WTC11 (cell line): ENCODE results near the gene TTLL3. TPM values are rescaled to one million over a fixed set of nuclear protein-coding genes. Genes with fewer than 3 reads are reported as not detected.
A peak's percentile ranks its signal among the peaks of the same experiment; 100 is the strongest.

ENCODE experiments used
- ATAC-seq: fragments of 200-7000 bp; cut with Tn5 transposase; 2 replicates; pipeline ENCODE4 v1.10.0; 2021; ENCODE audit warnings: mild to moderate bottlenecking, moderate library complexity
- CTCF ChIA-PET: fragments of 300-600 bp; sonication (Branson Sonifier 250); formaldehyde crosslinking; loops from one replicate; lab custom pipeline; 2021; ENCODE audit warnings: antibody characterized with exemption; lab: Charles Lee
- POLR2A ChIA-PET: fragments of 350-600 bp; sonication (Branson Sonifier 250); formaldehyde crosslinking; loops from one replicate; lab custom pipeline; 2021; ENCODE audit warnings: antibody characterized with exemption; lab: Charles Lee
- DNase-seq: peaks from one replicate; pipeline ENCODE4 v3.0.0; 2021; ENCODE audit warnings: low spot score
- H3K27ac Mint-ChIP-seq: 2 replicates; pipeline ENCODE4 v1.8.0; 2021; ENCODE audit warnings: mixed read lengths
- H3K27me3 Mint-ChIP-seq: 2 replicates; pipeline ENCODE4 v1.8.0; 2021; ENCODE audit warnings: low read depth, mild to moderate bottlenecking, moderate library complexity, mixed read lengths
- H3K36me3 Mint-ChIP-seq: 2 replicates; pipeline ENCODE4 v1.8.0; 2021; ENCODE audit warnings: mixed read lengths
- H3K4me1 Mint-ChIP-seq: 2 replicates; pipeline ENCODE4 v1.8.0; 2022; ENCODE audit warnings: mixed read lengths
- H3K4me3 Mint-ChIP-seq: 2 replicates; pipeline ENCODE4 v1.8.0; 2021; ENCODE audit warnings: mild to moderate bottlenecking, moderate library complexity, mixed read lengths
- H3K9me3 Mint-ChIP-seq: 2 replicates; pipeline ENCODE4 v1.8.0; 2021; ENCODE audit warnings: mixed read lengths
- CREB1 ChIP-seq: sonication (generic); formaldehyde crosslinking; IDR thresholded peaks from 2 replicates; pipeline ENCODE4 v1.8.0; 2023; ENCODE audit warnings: mild to moderate bottlenecking, missing genetic modification reagents
- E2F4 ChIP-seq: sonication (generic); formaldehyde crosslinking; IDR thresholded peaks from 2 replicates; pipeline ENCODE4 v1.8.1; 2022; ENCODE audit warnings: low read depth, mild to moderate bottlenecking, moderate library complexity, missing genetic modification reagents, borderline replicate concordance
- ETV6 ChIP-seq: sonication (generic); formaldehyde crosslinking; IDR thresholded peaks from 2 replicates; pipeline ENCODE4 v1.8.1; 2022; ENCODE audit warnings: mild to moderate bottlenecking, missing genetic modification reagents
- FOXK1 ChIP-seq: sonication (generic); formaldehyde crosslinking; IDR thresholded peaks from 2 replicates; pipeline ENCODE4 v1.8.0; 2022; ENCODE audit warnings: mild to moderate bottlenecking, moderate library complexity, missing genetic modification reagents
- HMGA2 ChIP-seq: fragments of 250-450 bp; sonication (Bioruptor Pico); IDR thresholded peaks from 2 replicates; pipeline ENCODE4 v1.4.0; 2021; ENCODE audit warnings: mild to moderate bottlenecking, moderate library complexity
- MLX ChIP-seq: sonication (generic); formaldehyde crosslinking; IDR thresholded peaks from 2 replicates; pipeline ENCODE4 v1.8.1; 2023; ENCODE audit warnings: mild to moderate bottlenecking, missing genetic modification reagents, moderate library complexity
- MXD4 ChIP-seq: fragments of 250-450 bp; sonication (Bioruptor Pico); IDR thresholded peaks from 2 replicates; pipeline ENCODE4 v1.8.0; 2021; ENCODE audit warnings: mild to moderate bottlenecking, moderate library complexity, borderline replicate concordance
- NFYB ChIP-seq: sonication (generic); formaldehyde crosslinking; conservative IDR thresholded peaks from 2 replicates; pipeline ENCODE4 v1.8.0; 2022; ENCODE audit warnings: low read depth, missing genetic modification reagents
- PREB ChIP-seq: sonication (generic); formaldehyde crosslinking; IDR thresholded peaks from 2 replicates; pipeline ENCODE4 v1.8.1; 2022; ENCODE audit warnings: mild to moderate bottlenecking, missing genetic modification reagents, moderate library complexity, borderline replicate concordance
- SMAD3 ChIP-seq: sonication (generic); formaldehyde crosslinking; IDR thresholded peaks from 2 replicates; pipeline ENCODE4 v1.8.0; 2022; ENCODE audit warnings: missing genetic modification reagents, mild to moderate bottlenecking, borderline replicate concordance
- SMAD4 ChIP-seq: sonication (generic); formaldehyde crosslinking; IDR thresholded peaks from 2 replicates; pipeline ENCODE4 v1.8.0; 2022; ENCODE audit warnings: mild to moderate bottlenecking, missing genetic modification reagents
- USF1 ChIP-seq: sonication (generic); formaldehyde crosslinking; IDR thresholded peaks from 2 replicates; pipeline ENCODE4 v1.8.0; 2022; ENCODE audit warnings: mild to moderate bottlenecking, missing genetic modification reagents
- ZNF121 ChIP-seq: sonication (generic); formaldehyde crosslinking; IDR thresholded peaks from 2 replicates; pipeline ENCODE4 v1.8.0; 2023; ENCODE audit warnings: missing genetic modification reagents
- ZNF232 ChIP-seq: sonication (generic); formaldehyde crosslinking; IDR thresholded peaks from 2 replicates; pipeline ENCODE4 v1.8.0; 2022; ENCODE audit warnings: mild to moderate bottlenecking, missing genetic modification reagents
- ZNF263 ChIP-seq: sonication (generic); formaldehyde crosslinking; IDR thresholded peaks from 2 replicates; pipeline ENCODE4 v1.8.1; 2022; ENCODE audit warnings: low read depth, mild to moderate bottlenecking, moderate library complexity, missing genetic modification reagents
- ZNF317 ChIP-seq: sonication (generic); formaldehyde crosslinking; IDR thresholded peaks from 2 replicates; pipeline ENCODE4 v1.8.1; 2023; ENCODE audit warnings: low read depth, mild to moderate bottlenecking, moderate library complexity, missing genetic modification reagents, borderline replicate concordance
- ZNF396 ChIP-seq: fragments of 250-450 bp; sonication (Bioruptor Pico); IDR thresholded peaks from 2 replicates; pipeline ENCODE4 v1.8.0; 2021; ENCODE audit warnings: mild to moderate bottlenecking, moderate library complexity, borderline replicate concordance
- ZNF416 ChIP-seq: fragments of 250-450 bp; sonication (Bioruptor Pico); IDR thresholded peaks from 2 replicates; pipeline ENCODE4 v1.9.0; 2021; ENCODE audit warnings: mild to moderate bottlenecking, inconsistent platforms
- ZNF423 ChIP-seq: fragments of 250-450 bp; sonication (Bioruptor Pico); IDR thresholded peaks from 2 replicates; pipeline ENCODE4 v2.1.2; 2022; ENCODE audit warnings: mild to moderate bottlenecking, moderate library complexity
- ZNF532 ChIP-seq: fragments of 250-450 bp; sonication (Bioruptor Pico); IDR thresholded peaks from 2 replicates; pipeline ENCODE4 v1.9.0; 2021; ENCODE audit warnings: mild to moderate bottlenecking, borderline replicate concordance
- total RNA-seq: library from RNA; stranded (reverse); gene quantifications from 3 replicates; pipeline ENCODE4 v1.2.3, GENCODE V29; 2021
- TF ChIP-seq, protein P1 (sequence below): sonication (generic); formaldehyde crosslinking; IDR thresholded peaks from 2 replicates; pipeline ENCODE4 v1.8.0; 2022; ENCODE audit warnings: mild to moderate bottlenecking, missing genetic modification reagents
- TF ChIP-seq, protein P2 (sequence below): sonication (generic); formaldehyde crosslinking; IDR thresholded peaks from 2 replicates; pipeline ENCODE4 v1.8.1; 2023; ENCODE audit warnings: mild to moderate bottlenecking, missing genetic modification reagents

The TTLL3 gene
- total RNA-seq, 1 experiment from 2014 or later: 14.7 TPM

DNA sequence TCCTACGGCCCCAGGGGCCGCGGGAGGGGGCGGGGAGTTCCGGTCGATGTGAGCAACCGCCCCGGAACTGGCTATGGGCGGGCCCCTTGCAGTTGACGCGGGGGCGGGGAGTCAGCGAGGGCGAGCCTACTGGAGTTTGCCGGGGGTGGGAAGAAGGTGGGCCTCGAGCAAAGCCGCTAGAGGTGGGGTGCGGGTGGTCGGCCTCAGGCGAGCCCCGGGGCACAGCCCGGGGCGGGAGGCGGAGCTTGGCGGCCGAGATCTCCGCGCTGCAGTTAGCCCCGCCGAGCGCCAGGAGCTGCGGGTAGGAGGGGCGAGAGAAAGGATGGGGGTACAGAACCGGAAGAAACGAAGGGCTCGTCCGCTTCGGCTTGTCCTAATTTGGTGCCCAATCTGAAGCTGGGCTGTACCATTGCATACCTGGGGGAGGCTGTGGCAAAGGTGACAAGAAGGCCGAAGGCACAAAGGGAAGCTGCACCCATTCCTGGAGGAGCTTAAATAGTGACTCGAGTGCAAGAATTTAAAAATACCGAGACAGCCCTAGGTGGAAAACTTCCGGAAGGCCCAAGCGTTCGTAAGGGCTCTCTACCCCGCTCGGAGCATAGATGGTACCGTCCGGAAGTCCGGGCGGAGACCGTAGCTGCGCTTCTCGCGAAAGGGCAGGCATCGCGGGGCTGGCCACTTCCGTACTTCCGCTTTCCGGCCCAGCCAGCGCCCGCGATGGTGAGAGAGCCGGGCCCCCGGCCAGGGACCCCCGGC is 17.5 kb upstream of the TTLL3 start, which contains the start of the genes ARPC4 and TADA3 (continued):
- TF ChIP-seq, protein P1, sequence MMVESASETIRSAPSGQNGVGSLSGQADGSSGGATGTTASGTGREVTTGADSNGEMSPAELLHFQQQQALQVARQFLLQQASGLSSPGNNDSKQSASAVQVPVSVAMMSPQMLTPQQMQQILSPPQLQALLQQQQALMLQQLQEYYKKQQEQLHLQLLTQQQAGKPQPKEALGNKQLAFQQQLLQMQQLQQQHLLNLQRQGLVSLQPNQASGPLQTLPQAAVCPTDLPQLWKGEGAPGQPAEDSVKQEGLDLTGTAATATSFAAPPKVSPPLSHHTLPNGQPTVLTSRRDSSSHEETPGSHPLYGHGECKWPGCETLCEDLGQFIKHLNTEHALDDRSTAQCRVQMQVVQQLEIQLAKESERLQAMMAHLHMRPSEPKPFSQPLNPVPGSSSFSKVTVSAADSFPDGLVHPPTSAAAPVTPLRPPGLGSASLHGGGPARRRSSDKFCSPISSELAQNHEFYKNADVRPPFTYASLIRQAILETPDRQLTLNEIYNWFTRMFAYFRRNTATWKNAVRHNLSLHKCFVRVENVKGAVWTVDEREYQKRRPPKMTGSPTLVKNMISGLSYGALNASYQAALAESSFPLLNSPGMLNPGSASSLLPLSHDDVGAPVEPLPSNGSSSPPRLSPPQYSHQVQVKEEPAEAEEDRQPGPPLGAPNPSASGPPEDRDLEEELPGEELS (CRISPR knock-in tag): 0 out of 2 replicates have a peak, but pooled peaks have one; percentile 57
- TF ChIP-seq ETV6 (peak; percentile 53; the same call in 1 of the 2 replicates), ZNF532 (CRISPR knock-in tag) (no peak), ZNF423 (CRISPR knock-in tag) (peak; percentile 81; the same call in 1 of the 2 replicates), FOXK1 (CRISPR knock-in tag) (peak; percentile 20), ZNF232 (CRISPR knock-in tag) (peak; percentile 60; the same call in 1 of the 2 replicates), E2F4 (CRISPR knock-in tag) (no peak)

DNA sequence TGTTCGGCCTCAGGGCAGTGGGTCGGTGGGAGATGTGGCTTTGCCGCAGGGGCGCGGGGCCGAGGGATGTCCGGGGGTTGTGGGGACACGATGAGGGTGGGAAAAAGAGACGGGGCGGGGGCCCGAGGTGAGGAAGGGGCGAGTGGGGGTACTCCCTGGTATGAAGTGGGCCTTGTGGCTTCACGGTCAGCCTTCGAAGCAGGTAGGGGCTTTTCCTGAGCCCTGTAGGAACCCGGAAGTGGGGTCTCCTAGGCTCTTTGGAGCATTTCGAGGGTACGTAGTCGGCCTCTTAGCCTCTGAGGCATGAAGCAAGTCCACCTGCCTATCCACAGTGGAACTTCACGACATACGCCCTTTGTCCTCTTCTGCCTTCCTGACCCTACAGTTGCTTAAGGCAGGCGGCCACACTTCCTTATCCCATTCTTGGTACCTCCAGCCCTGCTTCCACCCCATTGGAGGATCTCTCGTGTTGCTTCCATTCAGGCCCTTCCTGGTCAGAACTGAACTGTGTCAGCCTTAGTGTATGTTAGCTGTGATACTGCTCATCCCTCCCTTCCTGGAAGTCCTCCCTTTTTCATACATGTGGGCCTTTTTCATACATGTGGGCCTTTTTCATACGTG is 16.8 kb upstream of the TTLL3 start:
- CTCF ChIA-PET: interaction anchor here (0.7 to 1.6 kb wide), 11 partner anchors 11 to 293 kb away, joined by 3 to 11 read pairs (median 4); partner anchors contain the start of genes CAMK1, CRELD1 and OGG1
- DNase-seq: no peak
- POLR2A ChIA-PET: interaction anchor here (0.5 to 1.8 kb wide), 16 partner anchors 9 to 1036 kb away, joined by 3 to 11 read pairs (median 4); partner anchors contain the start of genes CAMK1 and OGG1
- peaks cover 43% of the 10 kb centered on the region for H3K36me3 Mint-ChIP-seq
- peak overlapping the region; percentile 94 for H3K4me3 Mint-ChIP-seq
- no peaks in the 10 kb centered on the region; the same call in 1 of the 2 replicates for H3K27me3 Mint-ChIP-seq
- peak overlapping the region; percentile 87 for H3K27ac Mint-ChIP-seq
- H3K9me3 Mint-ChIP-seq: no peaks in the 10 kb centered on the region
- peak; percentile 12 for ATAC-seq
- peaks cover 18% of the 10 kb centered on the region for H3K4me1 Mint-ChIP-seq
- TF ChIP-seq MXD4 (CRISPR knock-in tag): no peak
- TF ChIP-seq PREB (CRISPR knock-in tag): no peak
- no peak for TF ChIP-seq ZNF263 (CRISPR knock-in tag)
- TF ChIP-seq ZNF416: 0 out of 2 replicates have a peak, but pooled peaks have one; percentile 27
- TF ChIP-seq CREB1 (CRISPR knock-in tag): no peak
- no peak for TF ChIP-seq SMAD4
- TF ChIP-seq, protein P2, sequence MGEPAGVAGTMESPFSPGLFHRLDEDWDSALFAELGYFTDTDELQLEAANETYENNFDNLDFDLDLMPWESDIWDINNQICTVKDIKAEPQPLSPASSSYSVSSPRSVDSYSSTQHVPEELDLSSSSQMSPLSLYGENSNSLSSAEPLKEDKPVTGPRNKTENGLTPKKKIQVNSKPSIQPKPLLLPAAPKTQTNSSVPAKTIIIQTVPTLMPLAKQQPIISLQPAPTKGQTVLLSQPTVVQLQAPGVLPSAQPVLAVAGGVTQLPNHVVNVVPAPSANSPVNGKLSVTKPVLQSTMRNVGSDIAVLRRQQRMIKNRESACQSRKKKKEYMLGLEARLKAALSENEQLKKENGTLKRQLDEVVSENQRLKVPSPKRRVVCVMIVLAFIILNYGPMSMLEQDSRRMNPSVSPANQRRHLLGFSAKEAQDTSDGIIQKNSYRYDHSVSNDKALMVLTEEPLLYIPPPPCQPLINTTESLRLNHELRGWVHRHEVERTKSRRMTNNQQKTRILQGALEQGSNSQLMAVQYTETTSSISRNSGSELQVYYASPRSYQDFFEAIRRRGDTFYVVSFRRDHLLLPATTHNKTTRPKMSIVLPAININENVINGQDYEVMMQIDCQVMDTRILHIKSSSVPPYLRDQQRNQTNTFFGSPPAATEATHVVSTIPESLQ: no peak
- TF ChIP-seq NFYB (CRISPR knock-in tag): no peak
- no peak for TF ChIP-seq USF1
- no peak for TF ChIP-seq SMAD3
- TF ChIP-seq ZNF121 (CRISPR knock-in tag): no peak
- TF ChIP-seq HMGA2 (CRISPR knock-in tag): no peak
- no peak for TF ChIP-seq ZNF396 (CRISPR knock-in tag)
- no peak for TF ChIP-seq MLX (CRISPR knock-in tag)
- TF ChIP-seq ZNF317: no peak
